HTERT RPE-1 (cell line): ENCODE results near the gene RET.

Experiments used
- in situ Hi-C: fragments of 300-500 bp; cut with MboI; formaldehyde crosslinking; loops from 4 replicates; pipeline ENCODE4 v1.14.3; 2020; ENCODE audit warnings: low sequenced_read_pairs

RET gene

DNA sequence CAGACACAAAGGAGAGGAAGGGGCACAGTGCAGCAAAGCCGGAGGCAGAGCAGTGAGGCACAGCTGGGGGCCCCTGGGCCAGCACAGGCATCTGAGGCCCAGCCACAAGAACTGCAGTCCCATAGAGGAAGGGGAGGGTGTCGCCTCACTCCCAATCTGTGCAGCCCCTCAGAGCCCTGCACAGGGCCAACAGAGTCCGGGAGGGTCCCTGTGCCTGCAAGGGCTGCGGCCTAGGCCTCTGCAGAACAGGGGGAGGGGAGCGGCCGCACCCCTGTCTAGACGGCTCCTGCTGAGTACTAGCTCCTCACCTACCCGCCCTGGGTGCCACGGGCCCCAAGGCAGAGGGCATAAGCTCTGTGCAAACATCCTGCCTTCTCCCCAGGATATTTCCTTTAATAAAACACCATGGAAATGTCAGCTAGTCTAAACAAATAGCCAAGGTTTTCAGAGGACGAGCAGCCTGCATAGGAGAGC, 32.4 kb upstream of the RET start:
- in situ Hi-C loops = no loop called here

- in situ Hi-C loops = no loop called here
Measured at GRCh38 chr10:43044961-43045621, 31.8 kb upstream of the RET start.

- in situ Hi-C loops = no loop called here
Measured at GRCh38 chr10:43045631-43046287, 31.1 kb upstream of the RET start.

- in situ Hi-C loops = no loop called here
Measured at GRCh38 chr10:43046288-43046991, 30.4 kb upstream of the RET start.

GRCh38 chr10:43047288-43047970, 29.4 kb upstream of the RET start:
- in situ Hi-C loops = no loop called here

DNA sequence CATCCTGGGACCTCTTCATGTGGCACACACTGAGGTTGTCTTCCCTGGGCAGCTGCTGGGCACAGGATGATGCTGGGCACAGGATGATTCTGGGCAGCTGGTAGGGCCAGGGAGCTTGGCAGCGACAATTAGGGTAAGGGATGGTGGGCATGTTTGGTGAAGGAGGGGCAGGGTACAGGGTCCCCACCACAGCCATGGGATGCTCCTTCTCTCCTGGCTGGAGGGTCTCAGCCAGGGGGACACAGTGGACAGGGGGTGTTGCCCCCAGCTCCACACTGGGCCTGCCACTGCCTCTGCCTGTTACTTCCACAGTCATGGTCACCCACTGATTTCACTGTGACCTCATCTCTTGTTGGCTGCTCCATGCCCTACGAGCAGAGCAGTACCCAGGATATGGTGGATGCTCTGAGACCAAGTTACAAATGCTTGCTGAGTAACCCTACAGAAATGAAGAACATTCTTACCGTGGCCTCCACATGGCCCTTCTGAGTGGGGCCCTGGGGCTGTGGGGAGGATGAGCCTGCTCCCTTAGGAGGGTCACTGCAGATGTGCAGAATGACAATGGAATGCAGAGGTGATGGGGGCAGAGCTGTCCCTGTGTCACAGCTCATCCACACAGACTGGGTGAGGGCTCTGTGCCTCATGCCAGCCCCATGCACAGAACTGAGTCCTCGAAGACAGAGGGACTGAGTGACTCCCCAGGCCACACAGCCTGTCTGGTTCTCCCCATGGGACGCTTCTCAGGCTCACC, 28.4 kb upstream of the RET start:
- in situ Hi-C loops = no loop called here

DNA sequence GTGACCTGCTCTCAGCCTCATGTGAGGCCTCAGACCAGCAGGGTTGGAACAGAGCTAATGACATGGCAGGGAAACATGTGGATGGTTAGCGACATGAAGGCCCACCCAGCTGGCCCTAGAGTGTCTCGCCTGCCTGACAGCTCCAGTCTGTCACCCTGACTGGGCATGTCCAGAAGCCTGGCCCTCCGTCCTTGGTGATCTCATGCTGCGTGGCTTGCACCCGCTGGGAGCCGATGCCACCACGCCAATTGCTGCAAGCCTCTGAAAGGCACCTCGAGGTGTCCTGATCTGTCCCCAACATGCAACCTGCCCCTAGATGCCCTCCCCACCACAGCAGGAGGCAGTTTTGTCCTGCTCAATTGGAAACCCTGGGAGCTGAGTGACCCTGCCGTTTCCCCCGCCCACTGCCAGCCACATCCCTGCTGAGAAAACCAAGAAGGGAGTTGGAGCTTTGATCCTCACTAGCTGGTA, 27.8 kb upstream of the RET start:
- in situ Hi-C loops = no loop called here

DNA sequence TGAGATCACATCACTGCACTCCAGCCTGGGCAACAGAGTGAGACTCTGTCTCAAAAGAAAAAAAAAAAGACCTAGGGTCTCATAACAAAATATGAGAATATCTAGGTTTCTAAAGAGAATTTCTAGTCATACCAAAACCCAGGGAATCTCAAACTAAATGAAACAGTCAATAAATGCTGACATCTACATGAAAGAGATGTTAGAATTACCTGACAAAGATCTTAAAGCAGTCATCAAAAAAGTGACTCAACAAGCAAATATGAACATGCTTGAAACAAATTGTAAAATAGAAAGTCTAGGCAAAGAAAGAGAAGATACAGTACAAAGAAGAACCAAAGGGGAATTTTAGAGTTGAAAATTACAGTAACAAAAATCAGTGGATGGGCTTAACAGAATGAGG, 26.9 kb upstream of the RET start:
- in situ Hi-C loops = no loop called here

DNA sequence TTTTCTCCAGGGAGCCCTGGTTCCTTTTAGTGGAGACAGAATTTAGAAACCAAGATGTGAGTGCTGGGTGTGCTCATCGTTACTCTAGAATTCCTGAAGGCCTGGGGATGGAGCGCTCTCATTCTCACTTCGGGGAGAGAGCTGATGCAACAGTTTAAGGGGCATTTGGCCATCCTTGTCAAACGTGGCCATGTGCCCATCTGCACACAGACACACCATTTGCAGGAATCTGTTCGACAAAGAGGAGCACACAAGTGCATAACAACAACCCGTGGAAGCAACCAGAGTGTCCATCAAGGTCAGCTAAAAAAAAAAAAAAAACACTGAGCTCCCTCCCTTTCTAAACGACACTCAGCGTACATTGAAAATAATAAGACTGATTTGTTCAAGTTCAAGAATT, 23.0 kb upstream of the RET start:
- in situ Hi-C loops = no loop called here

- in situ Hi-C loops = no loop called here
Measured at GRCh38 chr10:43054593-43054992, 22.3 kb upstream of the RET start.

GRCh38 chr10:43055217-43055616, 21.7 kb upstream of the RET start:
- in situ Hi-C loops = no loop called here

DNA sequence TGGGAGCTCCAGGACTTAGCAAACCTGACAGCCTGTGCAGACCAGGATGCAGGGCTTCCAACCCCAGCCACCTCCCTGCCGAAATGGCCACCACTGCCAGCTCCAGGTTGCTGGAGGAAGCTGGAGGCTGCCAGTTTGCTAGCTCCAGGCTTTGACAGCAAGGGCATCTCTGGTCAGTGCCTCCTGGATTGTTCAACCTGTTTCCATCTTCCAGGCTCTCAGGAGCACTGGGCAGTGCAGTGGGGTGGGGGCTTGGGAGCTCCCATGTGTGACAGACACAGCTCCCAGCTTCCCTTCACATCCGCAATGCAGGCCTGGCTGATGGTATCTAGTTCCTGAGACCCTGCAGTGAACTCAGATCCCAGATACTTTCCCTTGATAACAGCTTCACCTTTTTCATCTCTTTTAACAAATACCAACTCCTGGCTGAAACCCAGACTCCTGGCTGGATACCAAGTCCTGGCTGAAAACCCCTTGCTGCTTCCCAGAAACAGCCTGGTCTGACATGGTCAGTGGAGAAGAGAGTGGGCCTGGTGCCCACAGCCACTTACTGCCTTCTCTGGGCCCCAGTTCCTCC, 20.8 kb upstream of the RET start:
- in situ Hi-C loops = no loop called here

DNA sequence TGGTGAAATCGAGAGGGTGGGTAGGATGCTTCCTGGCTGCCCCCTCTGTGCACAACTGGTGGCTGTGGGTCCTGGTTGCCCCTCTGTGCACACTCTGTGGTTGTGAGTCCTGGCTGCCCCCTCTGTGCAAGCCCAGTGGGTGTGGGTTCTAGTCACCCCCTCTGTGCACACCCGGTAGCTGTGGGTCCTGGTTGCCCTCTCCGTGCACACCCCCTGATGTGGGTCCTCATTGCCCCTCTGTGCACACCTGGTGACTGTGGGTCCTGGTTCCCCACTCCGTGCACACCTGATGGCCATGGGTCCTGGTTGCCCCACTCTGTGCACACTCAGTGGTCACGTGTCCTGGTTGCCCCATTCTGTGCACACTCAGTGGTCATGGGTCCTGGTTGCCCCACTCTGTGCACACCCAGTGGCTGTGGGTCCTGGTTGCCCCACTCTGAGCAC, 20.3 kb upstream of the RET start:
- in situ Hi-C loops = no loop called here

DNA sequence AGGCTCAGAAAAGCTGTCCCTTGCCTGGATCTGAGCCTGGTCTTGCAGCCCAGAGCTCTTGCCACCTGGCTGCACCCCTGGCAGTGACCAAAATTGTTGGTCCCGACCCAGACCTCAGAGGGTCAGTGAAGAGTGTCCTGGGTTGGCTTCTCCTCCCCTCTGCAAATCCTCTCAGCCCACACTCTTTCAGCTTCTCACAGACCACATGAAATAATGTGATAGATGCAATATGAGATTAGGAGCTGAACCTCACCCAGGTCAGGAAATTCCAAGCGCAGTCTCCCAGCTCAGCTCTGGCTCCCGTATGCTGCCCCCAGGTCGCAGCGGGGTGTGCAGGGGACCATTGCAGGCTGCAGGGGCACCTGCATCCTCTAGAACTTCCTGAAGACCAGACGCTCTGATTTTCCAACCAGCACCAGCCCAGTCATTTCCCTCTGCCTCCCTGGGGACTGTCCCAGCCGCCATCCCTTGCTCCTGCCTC, 19.6 kb upstream of the RET start:
- in situ Hi-C loops = no loop called here

GRCh38 chr10:43057831-43058340, 19.0 kb upstream of the RET start:
- in situ Hi-C loops = no loop called here

- in situ Hi-C loops = no loop called here
Measured at GRCh38 chr10:43058716-43059335, 18.0 kb upstream of the RET start.

- in situ Hi-C loops = no loop called here
Measured at GRCh38 chr10:43059336-43059720, 17.5 kb upstream of the RET start.

GRCh38 chr10:43059828-43060227, 17.0 kb upstream of the RET start:
- in situ Hi-C loops = no loop called here

DNA sequence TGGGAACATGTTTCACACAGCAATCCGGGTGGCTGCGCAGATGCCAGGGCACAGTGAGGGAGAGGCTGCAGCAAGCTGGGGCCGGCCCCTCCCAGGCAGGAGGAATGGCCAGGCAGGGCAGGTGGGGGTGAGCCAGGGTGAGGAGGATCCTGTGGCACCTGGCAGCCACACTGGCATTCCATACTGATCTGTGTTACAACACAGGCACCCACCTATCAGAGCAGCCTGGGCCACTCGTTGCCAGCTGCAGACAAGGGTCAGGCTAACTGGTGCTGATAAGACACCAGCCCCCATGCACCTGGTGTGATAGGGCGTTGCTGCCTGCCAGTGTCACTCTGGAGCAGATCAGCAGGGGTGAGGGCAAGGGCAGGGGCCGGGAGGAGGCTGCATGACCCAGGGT, 16.6 kb upstream of the RET start:
- in situ Hi-C loops = no loop called here

GRCh38 chr10:43061331-43061730, 15.5 kb upstream of the RET start:
- in situ Hi-C loops = no loop called here
